ENCODE results near the gene SAXO1.
"Not testable (repeated sequence)": the region's sequence is repeated elsewhere in the genome, so short reads cannot be mapped to it uniquely, and the experiment has no call there.

The SAXO1 gene

DNA sequence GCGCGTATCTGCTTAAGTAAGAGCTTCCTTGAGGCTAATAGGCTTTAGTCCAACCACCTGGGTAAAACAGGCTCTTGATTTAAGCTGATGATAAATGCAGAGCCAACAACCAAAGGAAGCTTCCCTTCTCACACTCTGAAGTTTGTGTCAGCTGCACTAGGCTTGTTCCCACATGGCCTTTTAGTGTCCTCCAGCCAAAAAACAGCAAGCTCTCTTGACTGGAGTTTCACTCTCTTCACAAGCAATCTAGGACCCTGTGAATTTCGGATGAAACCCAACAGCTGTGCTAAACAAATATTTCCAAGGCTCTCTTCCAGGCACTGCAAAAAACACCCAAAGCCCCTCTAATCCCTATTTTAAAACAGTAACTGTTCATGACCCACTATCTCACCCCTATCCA, 63.9 kb downstream of the SAXO1 start:
- DNase-seq: no peak

DNA sequence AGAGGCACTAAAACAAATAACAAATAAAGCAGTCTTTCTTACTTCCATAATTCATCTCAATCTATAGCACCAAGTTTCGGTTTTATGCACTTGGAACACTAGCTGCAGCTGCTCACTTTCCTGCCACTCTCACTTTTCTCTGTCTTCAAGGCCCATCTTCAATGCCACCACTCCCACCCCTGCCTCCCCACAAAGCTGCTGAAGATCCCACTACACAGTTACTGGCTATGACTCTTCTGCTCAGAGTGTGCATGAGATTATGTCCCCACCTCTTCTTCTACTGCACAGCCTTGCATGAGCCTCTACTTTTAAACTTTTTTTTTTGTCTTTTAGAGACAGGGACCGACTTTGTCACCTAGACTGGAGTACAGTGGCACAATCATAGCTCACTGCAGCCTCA, 77.4 kb downstream of the SAXO1 start:
- no peak for DNase-seq

DNA sequence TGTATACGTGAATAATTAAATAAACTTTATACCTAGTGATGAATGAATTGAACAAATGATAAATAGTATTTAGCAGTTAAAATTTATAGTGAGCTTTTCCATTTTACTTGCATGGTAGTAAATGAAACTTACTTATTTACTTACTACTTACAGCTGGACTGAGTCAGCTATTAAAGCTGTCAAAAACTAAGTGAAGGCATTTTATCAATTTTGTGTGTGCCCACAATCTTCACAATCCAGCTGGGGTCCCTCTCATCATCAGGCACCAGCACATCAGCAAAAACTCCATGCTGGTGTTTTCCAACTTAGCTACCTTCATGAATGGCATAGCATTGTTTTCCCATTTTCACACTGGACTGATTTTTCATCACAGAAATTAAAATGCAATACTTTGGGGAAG, 81.1 kb downstream of the SAXO1 start:
- no peak for DNase-seq

DNA sequence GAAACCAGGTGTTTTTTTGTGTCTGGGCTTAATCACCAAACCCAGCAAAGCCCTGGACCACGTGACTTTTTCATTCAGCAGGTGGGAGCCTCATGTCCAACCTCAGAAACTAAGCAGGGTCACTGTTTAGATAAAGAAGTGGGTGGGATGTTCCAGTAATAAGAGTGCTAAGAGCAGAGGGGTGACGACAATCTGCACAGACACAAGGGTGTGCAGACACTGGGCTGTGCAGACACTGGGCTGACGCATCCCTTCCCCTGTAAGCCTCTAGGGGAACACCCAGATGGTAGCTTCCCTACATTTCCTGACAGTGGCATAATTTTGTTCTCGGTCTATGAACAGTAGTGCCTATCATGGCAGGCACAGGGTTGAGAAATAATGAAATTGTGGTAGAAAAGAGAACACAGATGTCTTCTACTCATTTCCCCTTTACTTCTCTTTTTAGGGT, 85.1 kb downstream of the SAXO1 start:
- DNase-seq: peak; percentile 32

DNA sequence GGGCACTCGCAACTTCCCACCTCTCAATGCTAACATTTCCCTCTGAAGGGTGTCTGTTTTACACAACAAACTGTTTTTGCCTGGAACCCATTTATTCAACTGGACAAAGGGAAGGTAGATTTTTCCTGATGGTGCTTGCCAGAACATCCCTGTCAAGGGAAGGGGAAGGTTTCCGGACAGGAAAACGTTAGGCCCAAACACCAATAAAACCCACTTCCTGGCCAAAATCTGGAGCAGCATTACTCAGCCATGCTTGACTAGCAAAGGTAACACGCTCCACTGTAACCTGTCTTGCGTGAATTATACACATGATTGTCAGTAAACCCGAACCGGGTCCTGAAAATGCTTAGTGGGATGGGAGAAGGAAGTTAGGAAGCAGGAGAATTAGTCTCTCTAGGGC, 90.2 kb downstream of the SAXO1 start:
- DNase-seq: no peak

DNA sequence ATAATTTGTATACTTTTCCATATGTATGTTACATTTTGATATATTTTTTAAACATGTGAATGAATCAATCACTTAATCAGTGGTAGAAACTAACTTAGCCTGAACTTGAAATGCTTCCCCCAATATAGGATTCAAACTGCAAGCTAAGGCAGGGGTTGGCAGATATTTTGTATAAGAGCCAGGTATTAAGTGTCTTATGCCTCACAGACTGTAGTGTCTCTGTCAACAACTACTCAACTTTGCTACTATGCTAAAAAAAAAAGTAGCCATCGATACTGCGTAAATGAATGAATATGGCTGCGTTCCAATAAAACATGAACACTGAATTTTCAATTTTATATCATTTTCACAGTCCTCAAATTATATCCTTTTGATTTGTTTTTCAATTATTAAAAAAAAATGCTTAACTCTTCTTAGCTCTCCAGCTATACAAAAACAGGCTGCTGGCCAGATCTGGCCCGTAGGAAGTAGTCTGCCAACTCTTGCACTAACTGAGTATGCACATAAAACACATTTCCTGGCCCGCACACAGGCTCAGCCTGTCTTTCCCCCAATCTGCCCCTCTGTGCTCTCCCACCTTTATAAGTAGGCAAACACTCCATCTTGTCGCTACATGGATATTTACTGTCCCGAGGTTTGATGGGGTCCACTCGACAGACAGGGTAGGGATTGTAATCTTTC, 91.8 kb downstream of the SAXO1 start:
- DNase-seq: no peak

DNA sequence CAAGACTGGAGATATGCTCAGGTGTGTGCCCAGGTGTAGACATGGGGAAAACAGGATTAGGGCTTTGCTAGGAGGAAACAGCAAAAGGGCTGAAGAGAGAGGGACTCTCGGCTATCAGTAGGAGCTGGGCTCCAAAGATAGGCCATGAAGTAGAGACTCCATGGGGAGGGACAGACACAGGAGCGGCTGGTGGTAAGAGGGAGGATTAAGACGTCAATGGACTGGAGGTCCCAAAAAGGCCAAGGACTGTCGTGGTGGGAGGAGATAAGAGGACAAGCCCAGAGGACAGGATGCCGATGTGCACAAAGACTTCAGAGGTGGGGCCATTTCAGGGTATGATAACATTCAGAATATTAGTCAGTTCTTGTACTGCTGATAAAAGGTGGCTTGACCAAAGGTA, 93.1 kb downstream of the SAXO1 start:
- no peak for DNase-seq

DNA sequence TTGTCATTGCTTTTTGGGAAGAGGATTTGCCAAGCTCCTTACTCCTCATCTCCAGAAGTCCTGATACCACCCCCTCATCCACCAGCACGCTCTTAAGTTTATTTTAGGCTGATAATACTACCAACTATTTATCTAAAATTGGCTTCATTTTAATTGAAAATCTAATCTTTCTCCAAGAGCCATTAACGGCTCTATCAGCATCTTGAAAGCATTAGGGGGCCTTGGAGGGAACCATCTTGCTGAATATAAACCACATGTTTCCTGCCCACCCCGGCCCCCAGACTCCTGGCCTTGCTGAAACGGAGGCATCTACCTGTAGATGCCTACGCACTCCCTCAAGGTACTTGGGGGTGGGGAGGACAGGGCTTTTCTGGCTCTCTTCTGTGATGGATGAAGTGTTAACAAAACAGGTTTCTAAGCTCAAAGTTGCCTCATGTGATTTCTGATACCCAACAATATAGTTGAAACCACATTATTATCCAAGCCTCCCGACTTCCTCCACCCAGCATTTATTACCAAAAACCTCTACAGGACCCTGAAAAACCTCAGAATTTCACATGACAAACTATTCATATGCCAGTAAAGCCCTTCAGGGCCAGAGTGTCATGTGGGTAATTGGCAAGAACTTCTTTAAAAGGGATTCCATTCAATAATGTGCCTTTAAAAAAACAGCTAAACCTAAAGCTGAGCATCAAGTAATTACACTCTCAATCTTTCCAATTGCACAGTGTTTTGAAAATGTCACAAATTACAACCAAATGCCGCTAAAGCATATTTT, 96.7 kb downstream of the SAXO1 start:
- no peak for DNase-seq

DNA sequence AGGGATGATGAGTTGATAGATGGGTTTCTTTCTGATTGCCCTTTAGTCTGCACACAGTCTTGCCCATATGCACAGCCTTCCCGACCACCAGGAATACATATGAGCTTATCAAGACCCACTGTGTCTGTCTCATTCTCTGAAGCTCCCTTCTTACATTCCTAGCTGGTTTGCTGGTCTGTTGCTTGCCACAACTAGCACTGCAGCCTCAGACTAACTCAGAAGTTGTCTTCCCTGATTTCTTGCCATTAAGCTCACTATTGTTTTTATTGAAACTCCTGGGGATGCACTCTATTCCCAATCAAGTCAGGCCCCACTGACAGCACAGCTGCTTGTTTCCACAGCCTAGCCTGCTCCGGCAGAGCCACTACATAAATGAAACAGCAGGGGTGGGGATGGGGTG, 97.5 kb downstream of the SAXO1 start:
- DNase-seq: no peak

DNA sequence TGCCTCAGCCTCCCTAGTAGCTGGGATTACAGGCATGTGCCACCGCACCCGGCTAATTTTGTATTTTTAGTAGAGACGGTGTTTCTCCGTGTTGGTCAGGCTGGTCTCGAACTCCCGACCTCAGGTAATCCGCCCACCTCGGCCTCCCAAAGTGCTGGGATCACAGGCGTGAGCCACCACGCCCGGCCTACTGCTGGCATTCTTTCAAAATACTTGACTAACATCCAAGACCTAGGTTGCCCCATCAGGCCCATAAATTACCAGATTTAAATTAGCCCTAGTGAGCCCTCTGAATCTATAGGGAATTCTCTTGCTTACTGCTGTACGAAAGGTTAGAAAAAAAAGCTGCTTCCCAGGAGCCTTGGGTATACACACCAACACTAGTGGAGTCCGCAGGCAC, 102.4 kb downstream of the SAXO1 start:
- not testable (repeated sequence) for DNase-seq

DNA sequence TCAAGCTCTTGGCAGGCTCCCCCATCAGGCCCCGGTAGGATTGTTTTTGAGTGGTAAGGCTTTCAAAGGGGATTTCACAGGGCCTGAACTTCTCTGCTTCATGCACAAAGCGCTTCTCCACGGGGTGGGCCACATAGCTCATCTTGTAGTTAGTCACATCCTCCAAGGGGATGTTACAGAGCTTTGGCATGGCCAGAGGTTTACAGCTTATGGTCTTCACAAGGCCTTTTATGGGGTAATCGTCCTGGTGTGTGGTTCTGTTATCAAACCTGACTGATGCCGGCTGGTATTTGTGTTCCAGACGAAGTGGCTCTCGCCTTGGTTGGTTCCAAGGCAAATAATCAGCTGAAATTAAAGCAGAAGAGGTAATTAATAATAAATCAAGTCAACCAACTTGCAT, 104.3 kb downstream of the SAXO1 start:
- DNase-seq: no peak

DNA sequence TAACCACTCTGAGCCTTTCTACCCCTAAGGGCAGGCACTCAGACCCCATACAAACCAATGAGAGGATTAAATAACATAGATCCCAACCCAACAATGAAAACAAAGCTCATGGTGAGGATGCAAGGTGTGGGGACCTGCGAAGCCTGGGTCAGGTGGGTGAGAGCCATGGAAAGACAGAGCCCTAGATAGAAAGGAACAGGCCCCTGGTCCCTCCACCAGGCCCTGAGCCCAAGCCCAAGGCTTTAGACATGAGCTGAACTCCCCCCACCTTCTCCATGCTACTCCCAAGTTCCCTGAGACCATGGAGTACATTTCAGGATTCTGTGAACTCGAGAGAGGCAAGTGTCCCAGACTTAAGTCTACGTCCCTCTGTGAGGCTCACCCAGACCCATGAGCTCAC, 106.5 kb downstream of the SAXO1 start:
- no peak for DNase-seq

DNA sequence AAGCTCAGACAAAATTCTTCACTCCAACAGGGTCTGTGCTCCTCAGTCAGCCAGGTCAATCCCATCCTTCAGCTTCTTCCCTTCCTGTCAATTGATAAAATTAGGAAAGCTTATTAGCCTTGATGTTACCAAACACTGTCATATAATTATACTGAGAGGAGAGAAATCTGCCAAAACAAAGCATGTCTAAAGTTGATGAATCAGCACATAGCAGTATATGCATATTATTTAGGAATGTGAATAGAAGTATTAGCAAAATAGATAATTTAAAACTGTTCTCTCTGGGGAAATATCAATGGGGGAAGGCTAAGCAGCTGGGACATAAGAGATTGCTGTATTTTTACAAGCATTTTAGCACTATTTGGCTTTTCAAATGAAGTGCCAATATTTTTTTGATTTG, 107.1 kb downstream of the SAXO1 start:
- DNase-seq: no peak

DNA sequence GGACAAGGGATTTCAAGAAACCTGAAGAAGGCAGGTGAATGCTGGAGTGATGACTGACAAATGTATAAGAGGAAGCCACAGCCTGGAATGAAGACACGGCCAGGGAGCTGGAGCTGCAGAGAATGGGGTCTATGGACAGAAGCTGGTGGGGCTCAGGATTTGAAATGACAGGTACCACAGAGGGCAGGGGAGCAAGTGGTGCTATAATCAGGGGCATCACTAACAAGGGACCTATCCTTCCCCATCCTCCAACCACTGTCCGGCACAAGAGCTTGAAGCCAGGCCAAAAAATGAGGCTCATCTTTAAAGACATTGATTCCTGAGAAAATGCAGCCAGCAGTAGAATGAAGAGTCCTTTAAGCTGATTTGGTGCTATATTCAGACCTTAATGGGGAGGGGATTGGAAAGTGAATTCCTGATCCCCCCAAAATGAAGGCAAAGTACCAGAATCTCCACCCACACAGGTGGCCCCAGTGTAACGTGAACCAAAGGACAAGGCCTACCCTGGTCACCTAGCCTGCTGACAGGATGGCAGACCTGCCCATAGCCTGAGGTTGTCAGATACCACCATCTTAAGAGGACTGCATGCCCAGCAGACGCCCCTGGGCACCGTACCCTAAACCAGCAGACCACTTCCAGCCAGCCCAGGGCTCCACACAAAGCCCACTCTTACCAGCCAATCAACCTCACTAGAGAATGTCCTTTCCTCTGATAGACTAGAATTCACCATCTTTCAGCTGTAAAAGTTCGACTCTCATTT, 109.2 kb downstream of the SAXO1 start:
- DNase-seq: no peak

DNA sequence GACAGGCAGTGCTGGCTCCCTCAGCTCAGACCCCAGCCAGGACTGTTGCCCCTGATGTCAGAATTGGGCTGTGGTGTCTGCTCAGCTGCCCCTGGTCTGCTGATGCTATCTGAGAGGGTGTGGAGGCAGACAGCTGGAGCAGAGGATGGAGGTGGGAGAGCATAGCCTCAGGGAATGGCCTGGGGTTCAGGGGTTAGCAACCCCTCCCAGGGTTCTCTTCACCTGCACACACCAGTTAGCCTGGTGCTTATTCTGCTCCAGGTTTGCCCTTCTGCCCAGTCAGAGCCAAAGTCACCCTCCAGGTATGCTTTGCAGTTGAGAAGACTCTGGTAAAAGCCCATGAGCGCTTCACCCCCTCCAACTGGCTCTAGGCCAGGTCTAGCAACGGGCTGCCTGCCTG, 109.8 kb downstream of the SAXO1 start:
- peak; percentile 11 for DNase-seq

DNA sequence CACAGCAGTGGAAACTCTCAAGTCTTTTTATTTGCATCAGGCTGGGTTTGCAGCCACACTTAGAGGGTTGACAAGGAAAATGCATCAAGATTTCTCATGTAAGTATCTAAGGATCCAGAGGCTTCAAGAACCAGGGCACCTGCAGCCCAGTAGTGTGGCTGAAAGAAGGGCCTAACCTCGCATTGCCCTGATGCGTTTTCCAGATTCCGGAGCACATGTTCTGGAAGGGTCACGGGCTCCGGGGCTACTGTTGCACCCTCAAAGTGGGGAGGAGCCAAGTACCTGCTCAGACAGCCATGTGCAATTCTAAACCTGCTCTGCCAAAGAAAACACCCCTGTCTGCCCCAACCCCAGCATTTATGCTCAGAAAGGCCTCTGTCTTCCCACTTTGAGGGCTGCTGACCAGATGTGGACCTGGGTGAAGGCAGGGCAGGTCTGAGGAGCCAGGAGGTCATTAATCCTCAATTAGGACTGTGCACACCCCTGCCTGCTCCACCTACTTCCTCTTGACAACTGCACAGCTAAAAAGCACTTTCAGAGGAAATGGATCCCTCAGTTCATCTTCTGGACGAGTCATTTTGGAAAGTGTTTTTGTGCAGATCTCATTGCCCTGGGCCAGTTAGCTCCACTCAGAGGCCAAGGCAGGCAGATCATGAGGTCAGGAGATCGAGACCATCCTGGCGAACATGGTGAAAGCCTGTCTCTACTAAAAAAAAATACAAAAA, 110.7 kb downstream of the SAXO1 start:
- DNase-seq: no peak

DNA sequence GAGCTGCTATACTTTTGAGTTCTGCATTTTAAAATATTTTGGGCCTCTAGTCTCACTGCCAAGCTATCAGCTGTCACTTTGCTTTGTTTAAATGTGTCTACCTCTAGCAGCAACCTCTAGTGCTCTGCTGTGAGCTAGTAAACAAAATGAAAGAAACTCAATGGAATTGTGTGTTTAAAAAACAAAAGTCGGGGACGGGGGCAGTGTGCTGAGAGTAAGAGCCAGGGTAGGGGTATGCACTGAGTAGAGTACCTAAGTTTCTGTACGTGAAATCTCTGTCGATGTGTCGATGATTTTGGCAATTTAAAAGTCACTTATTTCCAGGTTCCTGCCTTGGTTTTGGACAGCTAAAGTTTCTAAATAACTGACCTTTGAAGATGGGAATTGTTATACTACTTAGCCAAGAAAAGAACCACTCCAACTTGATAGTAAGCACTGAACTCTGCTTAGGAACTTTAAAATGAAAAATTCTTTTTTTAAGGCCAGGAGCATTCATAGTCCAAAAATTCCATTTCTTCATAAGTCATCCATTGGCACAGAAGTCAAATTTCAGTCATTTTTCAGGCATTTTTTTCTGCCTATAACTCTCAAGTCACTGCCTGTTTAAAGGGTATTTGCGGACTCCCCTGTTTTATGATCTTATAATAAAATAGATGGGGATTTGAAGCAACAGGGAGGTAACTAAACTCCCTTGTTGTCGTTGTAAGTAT, 111.5 kb downstream of the SAXO1 start:
- DNase-seq: no peak

DNA sequence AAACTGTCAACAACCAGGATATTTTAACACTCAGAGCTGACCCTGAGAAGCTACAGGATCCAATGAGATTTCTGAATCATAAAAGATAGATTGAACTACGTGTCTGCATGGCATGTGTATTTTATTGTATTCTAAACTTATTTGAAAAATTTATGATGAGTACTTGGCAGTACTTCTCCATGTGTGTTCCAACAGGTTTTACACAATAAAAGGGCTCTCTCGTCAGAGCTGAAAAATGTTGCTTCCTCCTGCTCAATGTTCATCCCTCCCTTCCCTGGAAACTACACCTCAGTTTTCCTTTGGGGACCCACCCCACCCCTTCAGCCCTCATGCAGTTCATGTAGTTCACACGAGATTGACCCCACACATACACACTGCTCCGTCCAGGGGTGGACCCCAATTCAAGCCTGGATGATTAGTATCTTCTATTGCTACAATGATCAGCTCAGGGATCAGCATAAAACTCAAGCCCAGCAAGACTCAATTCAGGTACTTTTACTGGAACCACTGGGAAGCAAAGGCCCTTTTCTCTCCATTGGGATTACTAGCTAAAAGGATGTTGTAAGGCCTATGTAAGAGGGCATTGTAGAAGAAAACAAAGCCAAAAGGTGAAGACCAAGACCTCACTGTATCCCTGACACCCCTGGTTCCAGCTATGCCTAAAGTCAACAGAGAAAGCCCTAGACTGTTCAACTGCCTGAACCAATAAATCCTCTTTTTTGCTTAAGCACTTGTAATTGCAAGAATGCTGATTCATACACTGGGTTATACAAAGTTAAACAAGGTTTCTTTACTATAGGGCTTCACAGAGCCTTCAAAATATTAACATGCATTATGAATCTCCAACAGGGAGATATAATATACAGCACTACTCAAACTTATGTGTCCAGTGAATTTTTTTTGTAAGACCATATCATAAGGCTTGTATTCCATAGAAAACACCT, 112.6 kb downstream of the SAXO1 start:
- DNase-seq: no peak

DNA sequence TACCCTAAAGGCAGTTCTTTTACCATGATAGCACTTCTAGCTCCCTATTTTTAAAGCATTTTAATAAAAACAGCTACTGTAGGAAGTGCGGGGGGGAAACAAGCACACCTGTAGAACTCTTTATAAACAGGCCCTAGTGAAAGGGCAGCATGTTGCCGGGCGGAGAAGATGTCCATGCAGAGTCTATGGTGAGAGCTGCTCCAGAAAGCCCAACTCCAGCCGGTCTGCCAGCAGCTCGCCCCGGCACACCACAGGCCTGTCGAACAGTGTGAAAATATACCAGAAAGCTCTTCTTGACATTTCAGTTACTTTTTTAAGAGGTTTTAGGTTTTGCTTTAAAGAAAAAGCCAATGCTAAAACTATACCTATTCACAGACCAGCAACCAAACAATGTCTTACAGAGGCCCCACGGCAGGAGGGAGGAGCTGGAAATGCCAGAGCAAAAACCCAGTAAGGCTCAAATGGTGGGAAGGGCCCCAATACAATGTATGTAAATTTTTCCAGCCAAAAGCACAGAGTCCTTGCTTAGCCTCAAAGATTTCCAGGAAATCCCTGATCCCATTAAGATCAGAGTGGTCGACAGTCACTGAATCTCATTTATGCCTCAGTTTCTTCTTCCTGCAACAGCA, 121.2 kb downstream of the SAXO1 start:
- no peak for DNase-seq

DNA sequence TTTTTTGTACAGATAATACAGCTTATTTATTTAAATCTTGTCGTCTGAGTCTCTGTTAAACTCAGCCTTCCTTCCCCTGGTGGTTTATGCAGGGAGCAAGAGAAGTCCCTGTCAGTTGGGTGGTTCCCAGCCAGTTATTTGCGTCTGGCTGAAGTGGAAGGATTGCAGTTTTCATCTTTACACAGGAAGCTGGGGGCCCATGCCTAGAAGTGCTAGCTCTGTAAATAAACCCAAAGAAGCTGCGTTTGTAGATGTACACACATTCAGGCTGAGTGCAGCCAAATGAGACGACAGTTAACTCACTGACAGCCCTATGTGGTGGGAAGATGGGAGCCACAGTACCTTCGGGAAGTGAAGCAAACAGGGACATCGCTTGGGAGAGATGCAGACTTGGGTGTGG, 122.1 kb downstream of the SAXO1 start:
- peak; percentile 84 for DNase-seq

DNA sequence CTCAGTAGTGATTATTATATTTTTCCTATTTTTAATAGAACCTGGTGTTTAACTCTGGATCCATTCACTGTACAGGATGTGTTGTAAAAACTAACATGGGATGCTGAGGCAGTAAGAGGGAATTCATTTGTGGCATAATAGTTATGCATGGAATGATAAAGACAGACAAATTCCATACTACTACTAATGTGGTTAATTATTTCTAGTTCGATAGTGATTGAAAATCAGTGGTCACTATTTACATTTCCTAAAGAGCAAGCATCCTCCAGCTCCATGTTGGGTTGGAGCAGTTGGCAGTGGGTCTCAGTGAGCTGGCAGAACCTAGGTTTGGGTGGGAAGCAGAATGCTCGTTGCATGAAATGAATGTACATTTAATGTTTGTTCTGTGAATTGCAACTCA, 122.6 kb downstream of the SAXO1 start:
- no peak for DNase-seq

Measured in NCI-H345 (cell line).